ENCODE data around the gene ACTL7A.

DNA sequence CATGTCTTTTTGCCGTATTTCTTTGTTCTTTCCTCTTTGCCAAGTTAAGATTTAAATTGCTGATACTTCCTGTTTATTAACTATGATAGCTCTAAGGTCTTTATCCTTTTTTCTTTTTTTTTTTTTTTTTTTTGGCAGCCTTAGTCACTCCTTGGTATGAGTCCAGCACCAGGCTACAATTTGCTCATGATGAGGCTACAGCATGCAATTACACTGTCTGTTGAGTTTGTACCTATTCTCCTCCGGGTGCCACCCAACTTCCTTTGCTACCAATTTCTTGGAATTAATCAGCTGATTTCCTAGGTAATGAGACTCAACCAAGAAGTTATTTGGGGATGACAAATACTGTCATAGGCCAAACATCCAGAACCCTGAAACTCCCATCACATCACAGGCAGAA is 31.8 kb upstream of the ACTL7A start:
- TF ChIP-seq, protein P1, sequence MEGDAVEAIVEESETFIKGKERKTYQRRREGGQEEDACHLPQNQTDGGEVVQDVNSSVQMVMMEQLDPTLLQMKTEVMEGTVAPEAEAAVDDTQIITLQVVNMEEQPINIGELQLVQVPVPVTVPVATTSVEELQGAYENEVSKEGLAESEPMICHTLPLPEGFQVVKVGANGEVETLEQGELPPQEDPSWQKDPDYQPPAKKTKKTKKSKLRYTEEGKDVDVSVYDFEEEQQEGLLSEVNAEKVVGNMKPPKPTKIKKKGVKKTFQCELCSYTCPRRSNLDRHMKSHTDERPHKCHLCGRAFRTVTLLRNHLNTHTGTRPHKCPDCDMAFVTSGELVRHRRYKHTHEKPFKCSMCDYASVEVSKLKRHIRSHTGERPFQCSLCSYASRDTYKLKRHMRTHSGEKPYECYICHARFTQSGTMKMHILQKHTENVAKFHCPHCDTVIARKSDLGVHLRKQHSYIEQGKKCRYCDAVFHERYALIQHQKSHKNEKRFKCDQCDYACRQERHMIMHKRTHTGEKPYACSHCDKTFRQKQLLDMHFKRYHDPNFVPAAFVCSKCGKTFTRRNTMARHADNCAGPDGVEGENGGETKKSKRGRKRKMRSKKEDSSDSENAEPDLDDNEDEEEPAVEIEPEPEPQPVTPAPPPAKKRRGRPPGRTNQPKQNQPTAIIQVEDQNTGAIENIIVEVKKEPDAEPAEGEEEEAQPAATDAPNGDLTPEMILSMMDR (conservative IDR thresholded peaks at IDR 0.05; ENCODE audit: low read depth, low read length), result no peak
- TF ChIP-seq, protein P2, sequence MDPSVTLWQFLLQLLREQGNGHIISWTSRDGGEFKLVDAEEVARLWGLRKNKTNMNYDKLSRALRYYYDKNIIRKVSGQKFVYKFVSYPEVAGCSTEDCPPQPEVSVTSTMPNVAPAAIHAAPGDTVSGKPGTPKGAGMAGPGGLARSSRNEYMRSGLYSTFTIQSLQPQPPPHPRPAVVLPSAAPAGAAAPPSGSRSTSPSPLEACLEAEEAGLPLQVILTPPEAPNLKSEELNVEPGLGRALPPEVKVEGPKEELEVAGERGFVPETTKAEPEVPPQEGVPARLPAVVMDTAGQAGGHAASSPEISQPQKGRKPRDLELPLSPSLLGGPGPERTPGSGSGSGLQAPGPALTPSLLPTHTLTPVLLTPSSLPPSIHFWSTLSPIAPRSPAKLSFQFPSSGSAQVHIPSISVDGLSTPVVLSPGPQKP (IDR thresholded peaks at IDR 0.05; ENCODE audit: borderline replicate concordance, low read depth, low read length), result no peak
- TF ChIP-seq, protein P3, sequence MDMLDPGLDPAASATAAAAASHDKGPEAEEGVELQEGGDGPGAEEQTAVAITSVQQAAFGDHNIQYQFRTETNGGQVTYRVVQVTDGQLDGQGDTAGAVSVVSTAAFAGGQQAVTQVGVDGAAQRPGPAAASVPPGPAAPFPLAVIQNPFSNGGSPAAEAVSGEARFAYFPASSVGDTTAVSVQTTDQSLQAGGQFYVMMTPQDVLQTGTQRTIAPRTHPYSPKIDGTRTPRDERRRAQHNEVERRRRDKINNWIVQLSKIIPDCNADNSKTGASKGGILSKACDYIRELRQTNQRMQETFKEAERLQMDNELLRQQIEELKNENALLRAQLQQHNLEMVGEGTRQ (IDR thresholded peaks at IDR 0.05; ENCODE audit: low read depth, low read length), result no peak
- no peak for TF ChIP-seq BHLHE40 (IDR thresholded peaks at IDR 0.05; ENCODE audit: low read depth, low read length)
- no peak for TF ChIP-seq RFX5 (IDR thresholded peaks at IDR 0.05; ENCODE audit: low read depth, low read length)
- no peak for TF ChIP-seq POLR2A (IDR thresholded peaks at IDR 0.05; ENCODE audit: low read depth, low read length)
- no peak for TF ChIP-seq FOS (IDR thresholded peaks at IDR 0.05; ENCODE audit: low read depth, low read length)
- TF ChIP-seq CEBPB (IDR thresholded peaks at IDR 0.05; ENCODE audit: low read depth, low read length), result no peak
- TF ChIP-seq RAD21 (IDR thresholded peaks at IDR 0.05; ENCODE audit: low read length), result no peak

Measured in IMR-90 (cell line).